Peyer's patch (tissue), 4 donors: Measurements from ENCODE around the gene ZNF213. TPM values are rescaled to one million over a fixed set of nuclear protein-coding genes. Genes with fewer than 3 reads are reported as not detected.

Source experiments
- DNase-seq, 3 donors: peaks; one replicate each; pipeline ENCODE4 v3.0.0-alpha.2; 2017 to 2019
- H3K27ac ChIP-seq, 4 donors: fragments of 200-600 bp; sonication (generic); one replicate each; pipeline ENCODE4 v1.5.1; 2016 to 2019
- H3K27me3 ChIP-seq, 2 donors: fragments of 200-600 bp; sonication (generic); one replicate each; pipeline ENCODE4 v1.5.1; 2019
- H3K36me3 ChIP-seq, 3 donors: fragments of 200-600 bp; sonication (generic); one replicate each; pipeline ENCODE4 v1.5.1; 2016 to 2019
- H3K4me1 ChIP-seq, 4 donors: fragments of 200-600 bp; sonication (generic); one replicate each; pipeline ENCODE4 v1.5.1; 2016 to 2019
- H3K4me3 ChIP-seq, 4 donors: fragments of 200-600 bp; sonication (generic); 1 replicate in 3 of 4; 2 replicates in 1 of 4; pipeline ENCODE4 v1.5.1; 2016 to 2019; ENCODE audit warnings: mild to moderate bottlenecking in 1 of 4
- H3K9me3 ChIP-seq, 4 donors: fragments of 200-600 bp; sonication (generic); one replicate each; pipeline ENCODE4 v1.5.1; 2016 to 2019; ENCODE audit warnings: mild to moderate bottlenecking in 1 of 4
- CTCF ChIP-seq, 6 experiments: fragments of 450-650 bp in 4 of 6; fragments of 200-600 bp in 2 of 6; sonication (generic) in 1 of 6; IDR thresholded peaks; one replicate each; pipeline ENCODE4 v1.5.1; 2017 to 2019; ENCODE audit warnings: antibody characterized with exemption in 6 of 6, mild to moderate bottlenecking in 3 of 6, moderate library complexity in 1 of 6
- POLR2A ChIP-seq, 2 donors: fragments of 450-650 bp; IDR thresholded peaks; one replicate each; pipeline ENCODE4 v1.5.1; 2017; ENCODE audit warnings: antibody characterized with exemption in 2 of 2, mild to moderate bottlenecking in 2 of 2, moderate library complexity in 2 of 2
- total RNA-seq, 4 donors: library from RNA; depleted of rRNA; stranded (reverse); fragments of >200 nt; gene quantifications; one replicate each; pipeline ENCODE4 v1.1.0, GENCODE V29; 2016

Gene ZNF213
- total RNA-seq, 4 donors from 2014 or later = 14.9 to 40.6 (median 18.4) TPM

- no peak for TF ChIP-seq POLR2A (IDR thresholded peaks at IDR 0.05)
- peak; percentile 43 to 79 (median 64) for TF ChIP-seq CTCF (IDR thresholded peaks at IDR 0.05)
- no peak overlapping the region for H3K27ac ChIP-seq
- H3K9me3 ChIP-seq = no peaks in the 10 kb centered on the region
- H3K4me1 ChIP-seq = no peaks in the 10 kb centered on the region
- no peak overlapping the region for H3K4me3 ChIP-seq
- H3K27me3 ChIP-seq = no peaks in the 10 kb centered on the region
- DNase-seq = peak in 2 of 3 donors; percentile 39 to 80
- H3K36me3 ChIP-seq = no peaks in the 10 kb centered on the region
Measured at GRCh38 chr16:3094289-3095027, 40.4 kb upstream of the ZNF213 start.

GRCh38 chr16:3095869-3096268 lies 39.0 kb upstream of the ZNF213 start:
- peak overlapping the region in 1 of 4 donors; percentile 17 for H3K27ac ChIP-seq
- DNase-seq = peak in 2 of 3 donors; percentile 76 to 82
- H3K4me1 ChIP-seq = peaks cover 0 to 10% (median 3%) of the 10 kb centered on the region in 4 donors
- no peaks in the 10 kb centered on the region for H3K27me3 ChIP-seq
- H3K36me3 ChIP-seq = no peaks in the 10 kb centered on the region
- TF ChIP-seq POLR2A (IDR thresholded peaks at IDR 0.05) = no peak
- TF ChIP-seq CTCF (IDR thresholded peaks at IDR 0.05) = peak; percentile 23 to 42 (median 33)
- H3K9me3 ChIP-seq = no peaks in the 10 kb centered on the region
- H3K4me3 ChIP-seq = no peak overlapping the region

GRCh38 chr16:3096362-3096761 lies 38.5 kb upstream of the ZNF213 start:
- Histone ChIP-seq H3K9me3 (no peaks in the 10 kb centered on the region), H3K4me1 (peaks cover 0 to 14% (median 3%) of the 10 kb centered on the region in 4 donors), H3K27ac (no peak overlapping the region), H3K36me3 (no peaks in the 10 kb centered on the region), H3K27me3 (no peaks in the 10 kb centered on the region), H3K4me3 (no peak overlapping the region)
- TF ChIP-seq CTCF (IDR thresholded peaks at IDR 0.05) (no peak), POLR2A (IDR thresholded peaks at IDR 0.05) (no peak)
- DNase-seq = no peak

- no peaks in the 10 kb centered on the region for H3K36me3 ChIP-seq
- peaks cover 0 to 14% (median 3%) of the 10 kb centered on the region in 4 donors for H3K4me1 ChIP-seq
- no peaks in the 10 kb centered on the region for H3K9me3 ChIP-seq
- H3K27ac ChIP-seq = no peak overlapping the region
- H3K27me3 ChIP-seq = no peaks in the 10 kb centered on the region
- H3K4me3 ChIP-seq = no peak overlapping the region
- TF ChIP-seq POLR2A (IDR thresholded peaks at IDR 0.05) (no peak), CTCF (IDR thresholded peaks at IDR 0.05) (no peak)
- DNase-seq = no peak
Measured at GRCh38 chr16:3097266-3097665, 37.6 kb upstream of the ZNF213 start.

GRCh38 chr16:3098459-3099394 lies 36.1 kb upstream of the ZNF213 start, which contains the start of gene ZSCAN10:
Gene ZSCAN10, minus strand, starts transcription at chr16:3099294. Its CDS starts 6,357 bp downstream, at chr16:3092937.
- peak within 1 kb of the TSS; percentile 5 to 38 (median 22) for H3K4me3 ChIP-seq

More at GRCh38 chr16:3098459-3099394, 36.1 kb upstream of the ZNF213 start, which contains the start of gene ZSCAN10:
- TF ChIP-seq POLR2A (IDR thresholded peaks at IDR 0.05) = no peak
- TF ChIP-seq CTCF (IDR thresholded peaks at IDR 0.05) = no peak
- Histone ChIP-seq H3K9me3 (no peaks in the 10 kb centered on the region), H3K36me3 (no peaks in the 10 kb centered on the region), H3K27ac (peak within 1 kb of the TSS in 1 of 4 donors; percentile 27), H3K4me1 (peaks cover 0 to 14% (median 3%) of the 10 kb centered on the region in 4 donors), H3K27me3 (no peaks in the 10 kb centered on the region)
- DNase-seq = no peak
